Measurements from ENCODE around the gene PP2D1. TPM values are rescaled to one million over a fixed set of nuclear protein-coding genes. Genes with fewer than 3 reads are reported as not detected.

The PP2D1 gene
- total and polyA plus RNA-seq, 9 of the 15 experiments (the other 6 are each of a cell fraction or from before 2014, with no cell fraction given): 0.07 to 0.10 TPM; not detected in 7

DNA sequence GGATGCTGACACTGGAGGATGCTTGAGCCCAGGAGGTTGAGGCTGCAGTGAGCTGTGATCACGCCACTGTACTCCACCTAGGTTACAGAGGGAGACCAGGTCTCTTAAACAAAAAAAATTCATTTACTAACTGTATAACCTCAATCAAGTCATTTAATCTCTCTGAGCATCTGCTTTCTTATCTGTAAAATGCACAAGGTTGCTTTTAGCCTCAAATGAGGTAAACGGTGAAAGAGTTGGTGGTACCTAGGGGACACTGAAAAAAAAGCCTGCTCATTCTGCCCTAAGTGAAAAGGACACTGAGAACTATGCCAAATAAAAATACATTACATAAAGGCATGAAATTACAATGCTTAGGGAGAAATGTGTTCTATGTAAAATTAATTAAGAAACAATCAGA, 3.4 kb downstream of the PP2D1 start (continued):
- TF ChIP-seq TAF15 (IDR thresholded peaks at IDR 0.05; ENCODE audit: low read depth, low read length) (no peak), RBM14 (IDR thresholded peaks at IDR 0.05; ENCODE audit: borderline replicate concordance, insufficient read depth, low read depth, low read length) (no peak), RFX7 (CRISPR knock-in tag; IDR thresholded peaks at IDR 0.05) (no peak), FOS (IDR thresholded peaks at IDR 0.05; ENCODE audit: extremely low read depth, insufficient read length) (no peak), MED1 (CRISPR knock-in tag; IDR thresholded peaks at IDR 0.05; ENCODE audit: borderline replicate concordance) (no peak), CHD4 (IDR thresholded peaks at IDR 0.05; ENCODE audit: insufficient read depth, insufficient replicate concordance, low read depth, low read length, poor library complexity, severe bottlenecking) (no peak), SRSF9 (IDR thresholded peaks at IDR 0.05; ENCODE audit: borderline replicate concordance, low read depth, low read length) (no peak), E2F4 (CRISPR knock-in tag; IDR thresholded peaks at IDR 0.05; ENCODE audit: low read depth) (no peak), PML (IDR thresholded peaks at IDR 0.05; ENCODE audit: low read length) (peak; percentile 64; the same call in 1 of the 2 replicates), FOXM1 (IDR thresholded peaks at IDR 0.05; ENCODE audit: low read depth) (no peak), FOXM1 (CRISPR knock-in tag; IDR thresholded peaks at IDR 0.05; ENCODE audit: low read depth) (no peak), CREM (IDR thresholded peaks at IDR 0.05; ENCODE audit: low read depth) (no peak), CBX3 (IDR thresholded peaks at IDR 0.05; ENCODE audit: borderline replicate concordance in 1 of 2, low read length in 2 of 2) (no peak), ZBTB1 (CRISPR knock-in tag; IDR thresholded peaks at IDR 0.05; ENCODE audit: borderline replicate concordance, low read depth) (no peak), TAF7 (tag; IDR thresholded peaks at IDR 0.05) (no peak), HNRNPLL (IDR thresholded peaks at IDR 0.05; ENCODE audit: low read depth, low read length, poor library complexity, severe bottlenecking) (no peak), STAT5A (IDR thresholded peaks at IDR 0.05; ENCODE audit: borderline replicate concordance, low read length) (0 out of 2 replicates have a peak, but pooled peaks have one; percentile 18), POU5F1 (IDR thresholded peaks at IDR 0.05; ENCODE audit: borderline replicate concordance, low read depth, low read length, partially characterized antibody) (no peak), IFI16 (CRISPR knock-in tag; IDR thresholded peaks at IDR 0.05) (no peak), MEIS2 (IDR thresholded peaks at IDR 0.05; ENCODE audit: partially characterized antibody) (peak; percentile 25), SMARCA5 (IDR thresholded peaks at IDR 0.05) (no peak), ZNF584 (CRISPR knock-in tag; IDR thresholded peaks at IDR 0.05; ENCODE audit: low read depth) (no peak), ZNF780A (CRISPR knock-in tag; IDR thresholded peaks at IDR 0.05) (no peak), ZNF696 (CRISPR knock-in tag; conservative IDR thresholded peaks at IDR 0.05) (no peak), TCF3 (CRISPR knock-in tag; IDR thresholded peaks at IDR 0.05) (peak; percentile 43), CBFA2T3 (IDR thresholded peaks at IDR 0.05) (peak; percentile 67), GATAD2B (IDR thresholded peaks at IDR 0.05; ENCODE audit: borderline replicate concordance) (no peak), HLTF (IDR thresholded peaks at IDR 0.05) (no peak), SIX5 (IDR thresholded peaks at IDR 0.05; ENCODE audit: borderline replicate concordance in 1 of 2, insufficient read depth in 1 of 2, low read depth in 1 of 2, low read length in 2 of 2) (no peak)

Measured in K562 (cell line).